Stomach (tissue), 9 donors: ENCODE measurements around the gene DIRAS1. TPM values are rescaled to one million over a fixed set of nuclear protein-coding genes. Genes with fewer than 3 reads are reported as not detected.

Experiments used
- DNase-seq, 2 donors: peaks; one replicate each; pipeline versions ENCODE4 v3.0.0 to v3.0.0-alpha.2; 2013 to 2019
- H3K27ac ChIP-seq, 5 donors: fragments of 200-600 bp in 4 of 5; sonication (generic) in 4 of 5; one replicate each; pipeline ENCODE4 v1.5.1; 2013 to 2019; ENCODE audit warnings: mild to moderate bottlenecking in 1 of 5, moderate library complexity in 1 of 5
- H3K27me3 ChIP-seq, 3 donors: fragments of 200-600 bp; sonication (generic); one replicate each; pipeline ENCODE4 v1.5.1; 2017 to 2019; ENCODE audit warnings: mixed run types in 1 of 3
- H3K36me3 ChIP-seq, 4 donors: fragments of 200-600 bp; sonication (generic); 1 replicate in 3 of 4; 2 replicates in 1 of 4; pipeline ENCODE4 v1.5.1; 2016 to 2019
- H3K4me1 ChIP-seq, 4 donors: fragments of 200-600 bp; sonication (generic); one replicate each; pipeline ENCODE4 v1.5.1; 2016 to 2019
- H3K4me3 ChIP-seq, 4 donors: fragments of 200-600 bp; sonication (generic) in 3 of 4; one replicate each; pipeline ENCODE4 v1.5.1; 2016 to 2019; ENCODE audit warnings: mild to moderate bottlenecking in 1 of 4
- H3K9me3 ChIP-seq, 4 donors: fragments of 200-600 bp; sonication (generic); one replicate each; pipeline ENCODE4 v1.5.1; 2016 to 2019
- CTCF ChIP-seq, 7 experiments: fragments of 450-650 bp in 4 of 7; fragments of 200-600 bp in 3 of 7; sonication (generic) in 3 of 7; IDR thresholded peaks; one replicate each; pipeline ENCODE4 v1.5.1; 2016 to 2019; ENCODE audit warnings: antibody characterized with exemption in 7 of 7, control low read depth in 2 of 7, mild to moderate bottlenecking in 1 of 7
- EP300 ChIP-seq: sonication (generic); formaldehyde crosslinking; IDR thresholded peaks from one replicate; pipeline ENCODE4 v1.6.1; 2017; ENCODE audit warnings: antibody characterized with exemption
- POLR2A ChIP-seq, 4 donors: fragments of 450-650 bp; IDR thresholded peaks; one replicate each; pipeline ENCODE4 v1.6.1; 2016; ENCODE audit warnings: antibody characterized with exemption in 4 of 4, control low read depth in 2 of 4, mild to moderate bottlenecking in 1 of 4, moderate library complexity in 1 of 4
- POLR2AphosphoS5 ChIP-seq, 3 donors: sonication (generic); formaldehyde crosslinking; IDR thresholded peaks; one replicate each; pipeline ENCODE4 v1.6.1; 2016; ENCODE audit warnings: antibody characterized with exemption in 3 of 3
- WGBS, 5 donors: extraction: QIAGEN DNeasy Blood & Tissue Kit in 3 of 5; methylation state at CpG; one replicate each; pipeline versions ENCODE4 v1.1.5 to v1.1.7; 2013 to 2018; 5-methylcytosine and 5-hydroxymethylcytosine counted together
- intact Hi-C: fragments of 100-400 bp; cut with DNase I; formaldehyde crosslinking; loops from one replicate; pipeline ENCODE4 v1.15.1; 2023; ENCODE audit warnings: low total_unique reads
- polyA plus RNA-seq, 3 donors: library from polyadenylated mRNA; stranded (reverse); fragments of 200-250 nt; gene quantifications; one replicate each; pipeline ENCODE4 v1.2.3, GENCODE V29; 2013
- total RNA-seq, 5 donors: library from RNA; depleted of rRNA; stranded (reverse); fragments of >200 nt; gene quantifications; one replicate each; pipeline versions ENCODE4 v1.1.0 to v1.2.3, GENCODE V29; 2014 to 2016
- donor health status: healthy with polysubstance abuse.
- donor health status: Bipolar disorder and iron deficiency.
- donor health status: healthy.

DIRAS1 gene
- total and polyA plus RNA-seq, 8 donors, result 0.73 to 8.4 (median 2.1) TPM; not detected in 1

GRCh38 chr19:2691951-2692350 lies 29.2 kb downstream of the DIRAS1 start:
- H3K9me3 ChIP-seq, result no peaks in the 10 kb centered on the region
- no peak overlapping the region for H3K27ac ChIP-seq
- no peaks in the 10 kb centered on the region for H3K36me3 ChIP-seq
- intact Hi-C loops, result no loop called here
- H3K4me3 ChIP-seq, result no peak overlapping the region
- 84 to 90% (median 87%) methylated on average over 9 of the region's 9 CpGs for WGBS, 5 donors
- TF ChIP-seq CTCF (IDR thresholded peaks at IDR 0.05) (no peak), POLR2A (IDR thresholded peaks at IDR 0.05) (no peak), POLR2AphosphoS5 (IDR thresholded peaks at IDR 0.05) (no peak), EP300 (no peak)
- H3K4me1 ChIP-seq, result peaks cover 0 to 11% (median 3%) of the 10 kb centered on the region in 4 donors
- no peaks in the 10 kb centered on the region for H3K27me3 ChIP-seq
- no peak for DNase-seq

DNA sequence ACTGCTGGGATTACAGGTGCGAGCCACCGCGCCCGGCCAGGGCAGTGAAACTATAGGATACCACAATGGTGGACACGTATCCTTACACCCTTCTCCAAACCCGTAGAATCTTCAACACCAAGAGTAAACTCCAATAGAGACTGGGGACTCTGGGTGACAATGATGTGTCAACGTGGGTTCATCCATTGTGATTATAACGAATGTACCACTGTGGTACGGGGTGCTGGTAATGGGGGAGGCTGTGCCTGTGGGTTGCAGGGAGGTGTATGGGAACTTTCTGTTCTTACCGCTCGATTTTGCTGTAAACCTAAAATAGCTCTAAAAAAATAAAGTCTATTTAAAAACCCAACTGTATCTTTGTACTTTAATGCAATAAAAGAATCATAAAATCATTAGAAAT lies 30.3 kb downstream of the DIRAS1 start:
- WGBS, 5 donors, result 88 to 95% (median 91%) methylated on average over 11 of the region's 11 CpGs
- H3K4me3 ChIP-seq, result no peak overlapping the region
- intact Hi-C loops, result no loop called here
- H3K27ac ChIP-seq, result no peak overlapping the region
- no peaks in the 10 kb centered on the region for H3K27me3 ChIP-seq
- DNase-seq, result no peak
- H3K36me3 ChIP-seq, result no peaks in the 10 kb centered on the region
- no peaks in the 10 kb centered on the region for H3K9me3 ChIP-seq
- TF ChIP-seq POLR2A (IDR thresholded peaks at IDR 0.05) (no peak), EP300 (no peak), POLR2AphosphoS5 (IDR thresholded peaks at IDR 0.05) (no peak), CTCF (IDR thresholded peaks at IDR 0.05) (no peak)
- peaks cover 0 to 11% (median 3%) of the 10 kb centered on the region in 4 donors for H3K4me1 ChIP-seq

- WGBS, 5 donors, result 87 to 93% (median 90%) methylated on average over 17 of the region's 17 CpGs
- no peak overlapping the region for H3K4me3 ChIP-seq
- no peak overlapping the region for H3K27ac ChIP-seq
These were observed 34.8 kb downstream of the DIRAS1 start for GRCh38 chr19:2686360-2686759.

GRCh38 chr19:2685204-2685704 lies 35.9 kb downstream of the DIRAS1 start:
- Histone ChIP-seq H3K36me3 (peaks cover 0 to 12% (median 0%) of the 10 kb centered on the region in 4 donors), H3K9me3 (no peaks in the 10 kb centered on the region), H3K27ac (peak overlapping the region in 1 of 5 donors; percentile 4), H3K27me3 (no peaks in the 10 kb centered on the region), H3K4me1 (no peaks in the 10 kb centered on the region), H3K4me3 (no peak overlapping the region)
- 89 to 94% (median 92%) methylated on average over 6 of the region's 6 CpGs for WGBS, 5 donors
- intact Hi-C loops, result no loop called here
- TF ChIP-seq POLR2AphosphoS5 (IDR thresholded peaks at IDR 0.05), result no peak
- TF ChIP-seq CTCF (IDR thresholded peaks at IDR 0.05), result no peak
- no peak for DNase-seq

More at GRCh38 chr19:2686360-2686759, 34.8 kb downstream of the DIRAS1 start:
- TF ChIP-seq POLR2A (IDR thresholded peaks at IDR 0.05) (no peak), POLR2AphosphoS5 (IDR thresholded peaks at IDR 0.05) (no peak), CTCF (IDR thresholded peaks at IDR 0.05) (no peak), EP300 (no peak)
- intact Hi-C loops, result no loop called here
- Histone ChIP-seq H3K9me3 (no peaks in the 10 kb centered on the region), H3K36me3 (peaks cover 0 to 10% (median 0%) of the 10 kb centered on the region in 4 donors), H3K27me3 (no peaks in the 10 kb centered on the region), H3K4me1 (no peaks in the 10 kb centered on the region)
- DNase-seq, result no peak
